Activated CD4-positive, alpha-beta T cell treated with anti-CD3 and anti-CD28 coated beads, Interleukin-2, Interleukin-4, amounts not matched to agents 100 ng/mL and 50 ng/mL, durations not matched to agents 16 hours and 8 hours (primary cell): ENCODE results near the gene MYO18A.

Experiments
- DNase-seq: peaks from one replicate; pipeline ENCODE4 v3.0.0-alpha.2; 2020; ENCODE audit warnings: low spot score

Gene MYO18A

DNA sequence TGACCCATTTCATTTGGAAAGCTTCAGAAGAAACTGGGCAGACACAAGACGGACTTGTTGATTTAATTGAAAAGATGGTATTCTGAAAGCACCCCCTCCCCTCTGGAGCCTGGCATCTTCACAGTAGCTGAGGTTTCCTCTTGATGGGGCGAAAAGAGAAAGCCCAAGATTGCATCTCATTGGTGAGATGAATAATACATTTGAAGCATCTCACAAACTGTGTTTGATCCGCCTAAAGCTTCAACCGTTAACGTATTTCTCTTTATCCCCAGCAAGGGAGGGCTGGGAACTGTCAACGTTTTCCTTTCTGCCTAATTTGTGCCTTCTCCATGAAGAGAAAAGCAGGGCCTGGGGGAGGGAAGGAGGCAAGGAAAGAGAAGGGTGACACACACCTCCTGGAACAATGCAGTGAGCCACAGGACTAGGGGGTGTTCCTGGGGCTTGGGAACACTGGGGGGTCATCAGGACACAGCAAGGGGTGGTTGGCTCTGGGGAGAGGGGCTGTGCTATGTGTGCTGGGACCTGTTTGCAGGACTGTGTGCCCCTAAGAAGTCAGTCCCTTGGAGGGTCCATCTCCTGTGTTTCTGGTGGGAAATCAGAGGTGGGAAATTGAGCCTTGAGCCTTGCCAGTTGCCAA, 155.8 kb downstream of the MYO18A start:
- no peak for DNase-seq

DNA sequence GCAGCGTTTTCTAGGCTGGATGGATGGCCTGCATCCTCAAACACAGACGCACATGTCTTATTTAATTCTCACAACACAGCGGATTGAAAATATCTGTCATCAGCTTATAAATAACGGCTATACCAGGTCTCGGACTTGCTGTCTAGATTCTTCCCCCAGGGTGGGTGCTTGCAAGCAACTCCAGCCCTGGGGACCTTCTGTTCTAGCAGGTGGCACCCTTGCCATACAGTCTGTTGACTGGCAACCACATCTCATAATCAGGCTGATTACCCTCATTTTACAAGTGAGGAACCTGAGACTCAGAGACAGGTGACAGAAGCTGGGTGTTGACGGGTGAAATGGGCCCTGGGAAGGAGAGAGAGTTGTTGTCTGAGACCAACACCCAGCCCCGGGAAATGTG, 158.1 kb downstream of the MYO18A start:
- DNase-seq: no peak

DNA sequence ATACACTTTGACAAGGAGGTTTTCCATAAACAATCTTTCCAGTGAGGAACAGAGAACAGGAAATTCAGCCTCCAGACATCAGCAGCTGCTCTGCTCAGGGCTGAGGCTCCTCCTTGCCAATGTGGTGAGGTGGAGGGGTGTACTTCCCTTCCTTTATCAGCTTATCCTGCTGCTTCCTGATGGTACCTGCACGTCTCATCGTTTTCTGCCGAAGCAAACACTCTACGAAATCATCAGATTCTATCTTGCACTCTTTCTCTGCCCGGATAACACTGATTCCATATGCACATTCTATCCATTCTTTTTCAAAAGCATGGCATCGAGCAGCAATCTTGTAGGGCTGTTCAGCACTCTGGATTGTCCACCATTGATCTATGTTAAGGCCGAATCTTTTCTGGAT, 159.0 kb downstream of the MYO18A start:
- DNase-seq: no peak
